Activated naive CD8-positive, alpha-beta T cell treated with anti-CD3 and anti-CD28 coated beads, Interleukin-2, amount 50 U/mL, for 24 hours (primary cell): ENCODE results near the gene DRAP1.

ENCODE experiments used
- ATAC-seq: fragments of 150-1000 bp; cut with Tn5 transposase; one replicate; pipeline ENCODE4 v1.10.0; 2021
- DNase-seq: peaks from one replicate; pipeline ENCODE4 v3.0.0; 2021
- H3K27ac Mint-ChIP-seq: one replicate; pipeline ENCODE4 v1.8.0; 2021; ENCODE audit warnings: mild to moderate bottlenecking, mixed read lengths
- H3K27me3 Mint-ChIP-seq: one replicate; pipeline ENCODE4 v1.8.0; 2021; ENCODE audit warnings: mixed read lengths
- H3K36me3 Mint-ChIP-seq: one replicate; pipeline ENCODE4 v1.8.0; 2021; ENCODE audit warnings: low read depth, mixed read lengths
- H3K4me1 Mint-ChIP-seq: one replicate; pipeline ENCODE4 v1.8.0; 2021; ENCODE audit warnings: mixed read lengths
- H3K4me3 Mint-ChIP-seq: one replicate; pipeline ENCODE4 v1.8.0; 2021; ENCODE audit warnings: mild to moderate bottlenecking, moderate library complexity, mixed read lengths
- H3K9me3 Mint-ChIP-seq: one replicate; pipeline ENCODE4 v1.8.0; 2021; ENCODE audit warnings: mixed read lengths

Gene DRAP1

GRCh38 chr11:65925397-65925796, 6.2 kb downstream of the DRAP1 start:
- Mint-ChIP-seq H3K9me3 (no peaks in the 10 kb centered on the region), H3K36me3 (peaks cover 8% of the 10 kb centered on the region), H3K4me1 (peaks cover 42% of the 10 kb centered on the region), H3K27ac (no peak overlapping the region), H3K4me3 (no peak overlapping the region), H3K27me3 (no peaks in the 10 kb centered on the region)
- no peak for ATAC-seq
- no peak for DNase-seq

- Mint-ChIP-seq H3K27ac (peak overlapping the region; percentile 90), H3K36me3 (no peaks in the 10 kb centered on the region), H3K4me1 (peaks cover 52% of the 10 kb centered on the region), H3K9me3 (no peaks in the 10 kb centered on the region), H3K4me3 (peak overlapping the region; percentile 69), H3K27me3 (no peaks in the 10 kb centered on the region)
- DNase-seq (peak; percentile 73), ATAC-seq (peak; percentile 86)
These were observed 8.7 kb downstream of the DRAP1 start for GRCh38 chr11:65927904-65928397.

- Mint-ChIP-seq H3K9me3 (no peaks in the 10 kb centered on the region), H3K27me3 (no peaks in the 10 kb centered on the region), H3K4me1 (peaks cover 51% of the 10 kb centered on the region), H3K36me3 (no peaks in the 10 kb centered on the region), H3K27ac (peak overlapping the region; percentile 90), H3K4me3 (peak overlapping the region; percentile 69)
- no peak for ATAC-seq
- no peak for DNase-seq
These were observed 9.4 kb downstream of the DRAP1 start for GRCh38 chr11:65928667-65929066.

DNA sequence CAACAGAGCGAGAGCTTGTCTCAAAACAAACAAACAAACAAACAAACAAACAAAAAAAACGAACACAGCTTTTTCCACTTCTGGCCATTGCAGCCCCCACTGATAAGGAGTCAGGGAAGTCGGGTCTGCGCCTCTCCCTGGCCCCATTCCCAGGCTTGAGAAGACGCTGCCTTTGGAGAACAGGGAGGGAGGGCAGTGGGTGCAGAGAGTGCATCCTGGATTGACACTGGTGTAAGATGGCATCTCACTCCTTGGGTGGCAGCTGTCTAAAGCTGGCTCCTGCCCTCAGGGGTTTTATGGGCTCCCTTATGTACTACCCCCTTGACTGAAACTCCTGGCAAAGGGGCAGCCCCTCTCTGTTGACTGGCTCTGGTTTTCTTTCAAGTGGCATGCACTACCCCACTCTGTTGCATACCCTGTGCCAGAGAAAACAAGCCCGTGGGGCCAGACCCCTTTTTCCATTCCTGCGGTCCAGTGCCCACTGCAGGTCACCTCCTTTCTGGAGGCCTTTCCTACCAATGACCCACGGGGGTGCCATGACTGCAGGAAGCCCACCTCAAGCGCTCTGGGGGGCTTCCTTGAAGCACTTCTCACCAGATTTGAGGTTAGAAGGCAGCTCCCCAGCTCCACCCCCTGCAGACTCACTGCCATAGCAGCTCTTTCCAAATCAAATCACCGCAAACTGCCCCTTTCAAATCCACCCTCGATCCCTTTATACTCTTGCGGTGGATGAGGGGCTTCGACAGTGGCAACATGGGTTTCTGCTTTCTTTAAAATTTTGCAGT, 12.7 kb downstream of the DRAP1 start:
- Mint-ChIP-seq H3K36me3 (no peaks in the 10 kb centered on the region), H3K9me3 (no peaks in the 10 kb centered on the region), H3K27ac (no peak overlapping the region), H3K4me3 (no peak overlapping the region), H3K4me1 (peaks cover 50% of the 10 kb centered on the region), H3K27me3 (no peaks in the 10 kb centered on the region)
- DNase-seq (no peak), ATAC-seq (peak; percentile 47)

- H3K4me1 Mint-ChIP-seq, result peaks cover 45% of the 10 kb centered on the region
- H3K36me3 Mint-ChIP-seq, result no peaks in the 10 kb centered on the region
- no peak overlapping the region for H3K4me3 Mint-ChIP-seq
- ATAC-seq (no peak), DNase-seq (no peak)
- no peak overlapping the region for H3K27ac Mint-ChIP-seq
- no peaks in the 10 kb centered on the region for H3K9me3 Mint-ChIP-seq
- H3K27me3 Mint-ChIP-seq, result no peaks in the 10 kb centered on the region
These were observed 13.3 kb downstream of the DRAP1 start for GRCh38 chr11:65932558-65932919.

- DNase-seq, result no peak
- Mint-ChIP-seq H3K27me3 (no peaks in the 10 kb centered on the region), H3K9me3 (no peaks in the 10 kb centered on the region), H3K27ac (no peak overlapping the region), H3K36me3 (no peaks in the 10 kb centered on the region), H3K4me3 (no peak overlapping the region), H3K4me1 (peaks cover 30% of the 10 kb centered on the region)
- ATAC-seq, result no peak
These were observed 14.8 kb downstream of the DRAP1 start for GRCh38 chr11:65934014-65934413.

DNA sequence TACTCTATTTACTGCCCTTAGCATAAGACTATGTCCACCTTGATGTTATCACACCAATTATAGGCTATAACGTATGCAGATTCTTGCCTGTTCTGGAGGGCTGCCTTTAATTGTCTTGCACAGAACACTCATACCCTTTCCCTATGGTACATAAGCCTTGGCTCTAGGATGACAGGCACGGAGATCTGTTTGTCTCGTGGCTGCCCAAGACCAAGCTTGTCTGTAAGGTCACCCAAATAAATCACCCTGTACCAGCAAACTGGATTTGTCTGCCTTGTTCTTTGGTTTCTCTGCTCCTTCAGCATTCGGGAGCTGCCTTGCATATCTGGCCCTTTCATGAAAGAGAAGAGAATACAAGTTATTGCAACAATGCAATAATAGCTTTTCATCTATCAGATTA, 18.5 kb downstream of the DRAP1 start:
- peaks cover 9% of the 10 kb centered on the region for H3K4me1 Mint-ChIP-seq
- H3K27ac Mint-ChIP-seq, result no peak overlapping the region
- DNase-seq (no peak), ATAC-seq (no peak)
- H3K36me3 Mint-ChIP-seq, result no peaks in the 10 kb centered on the region
- H3K9me3 Mint-ChIP-seq, result no peaks in the 10 kb centered on the region
- H3K27me3 Mint-ChIP-seq, result peaks cover 6% of the 10 kb centered on the region
- H3K4me3 Mint-ChIP-seq, result no peak overlapping the region

- no peaks in the 10 kb centered on the region for H3K36me3 Mint-ChIP-seq
- peaks cover 6% of the 10 kb centered on the region for H3K27me3 Mint-ChIP-seq
- H3K4me1 Mint-ChIP-seq, result peaks cover 6% of the 10 kb centered on the region
- ATAC-seq (no peak), DNase-seq (no peak)
- no peak overlapping the region for H3K4me3 Mint-ChIP-seq
- no peaks in the 10 kb centered on the region for H3K9me3 Mint-ChIP-seq
- no peak overlapping the region for H3K27ac Mint-ChIP-seq
These were observed 22.6 kb downstream of the DRAP1 start for GRCh38 chr11:65941720-65942310.

- Mint-ChIP-seq H3K36me3 (no peaks in the 10 kb centered on the region), H3K4me1 (peaks cover 6% of the 10 kb centered on the region), H3K27me3 (peaks cover 6% of the 10 kb centered on the region), H3K4me3 (no peak overlapping the region), H3K9me3 (no peaks in the 10 kb centered on the region), H3K27ac (no peak overlapping the region)
- ATAC-seq (no peak), DNase-seq (no peak)
These were observed 23.3 kb downstream of the DRAP1 start for GRCh38 chr11:65942531-65942930.

- no peaks in the 10 kb centered on the region for H3K36me3 Mint-ChIP-seq
- H3K4me1 Mint-ChIP-seq, result peaks cover 6% of the 10 kb centered on the region
- H3K9me3 Mint-ChIP-seq, result no peaks in the 10 kb centered on the region
- no peak overlapping the region for H3K4me3 Mint-ChIP-seq
- H3K27me3 Mint-ChIP-seq, result peaks cover 8% of the 10 kb centered on the region
- ATAC-seq (no peak), DNase-seq (no peak)
- no peak overlapping the region for H3K27ac Mint-ChIP-seq
These were observed 25.0 kb downstream of the DRAP1 start for GRCh38 chr11:65944191-65944590.

DNA sequence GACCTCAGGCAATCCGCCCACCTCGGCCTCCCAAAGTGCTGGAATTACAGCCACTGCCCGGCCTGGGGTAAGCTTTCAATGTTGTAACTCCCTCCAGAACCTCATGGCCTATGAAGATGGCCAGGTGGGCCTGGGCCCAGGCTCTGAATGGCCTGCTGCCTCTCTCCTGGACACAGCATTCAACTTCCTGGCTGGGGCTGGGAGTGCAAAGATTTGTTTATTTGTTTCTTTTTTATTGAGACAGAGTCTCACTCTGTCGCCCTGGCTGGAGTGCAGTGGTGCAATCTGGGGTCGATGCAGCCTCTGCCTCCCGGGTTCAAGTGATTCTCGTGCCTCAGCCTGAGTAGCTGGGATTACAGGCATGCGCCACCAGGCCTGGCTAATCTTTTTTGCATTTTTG, 25.5 kb downstream of the DRAP1 start:
- DNase-seq (no peak), ATAC-seq (no peak)
- Mint-ChIP-seq H3K27me3 (peaks cover 8% of the 10 kb centered on the region), H3K4me1 (peaks cover 6% of the 10 kb centered on the region), H3K9me3 (no peaks in the 10 kb centered on the region), H3K27ac (no peak overlapping the region), H3K4me3 (no peak overlapping the region), H3K36me3 (no peaks in the 10 kb centered on the region)

- DNase-seq (no peak), ATAC-seq (no peak)
- Mint-ChIP-seq H3K27ac (no peak within 1 kb of the TSS), H3K4me1 (peaks cover 6% of the 10 kb centered on the region), H3K4me3 (no peak within 1 kb of the TSS), H3K27me3 (peaks cover 6% of the 10 kb centered on the region), H3K36me3 (no peaks in the 10 kb centered on the region), H3K9me3 (no peaks in the 10 kb centered on the region)
These were observed 26.2 kb downstream of the DRAP1 start, which contains the start of gene TSGA10IP for GRCh38 chr11:65945430-65945911. Gene TSGA10IP, plus strand, starts transcription at chr11:65945480. Its CDS starts 196 bp downstream, at chr11:65945676.

DNA sequence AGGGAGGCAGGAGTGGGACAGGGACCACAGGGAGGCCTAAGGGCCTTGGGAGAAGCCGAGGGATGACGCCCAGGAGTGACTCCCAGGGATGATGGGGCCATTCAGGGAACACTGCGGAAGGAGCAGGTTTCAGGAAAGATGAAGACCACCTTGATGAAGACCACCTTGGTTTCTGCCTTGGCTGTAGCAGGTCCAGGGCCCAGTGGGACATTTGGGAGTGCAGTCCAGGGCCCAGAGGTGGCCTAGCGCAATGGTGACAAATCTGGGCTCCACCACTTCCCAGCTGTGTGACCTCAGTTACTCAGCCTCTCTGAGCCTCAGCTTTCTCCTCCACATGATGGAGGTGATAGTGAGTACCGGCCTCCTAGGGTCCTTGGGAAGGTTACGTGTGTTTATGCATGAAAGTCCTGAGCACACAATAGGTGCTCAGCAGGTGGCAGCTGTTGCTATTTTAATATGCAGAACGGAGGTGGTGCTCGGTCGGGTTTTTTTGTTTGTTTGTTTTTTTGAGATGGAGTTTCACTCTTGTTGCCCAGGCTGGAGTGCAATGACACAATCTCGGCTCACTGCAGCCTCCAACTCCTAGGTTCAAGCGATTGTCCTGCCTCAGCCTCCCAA, 26.8 kb downstream of the DRAP1 start:
- Mint-ChIP-seq H3K9me3 (no peaks in the 10 kb centered on the region), H3K4me3 (no peak overlapping the region), H3K27me3 (peaks cover 6% of the 10 kb centered on the region), H3K36me3 (no peaks in the 10 kb centered on the region), H3K4me1 (peaks cover 6% of the 10 kb centered on the region), H3K27ac (no peak overlapping the region)
- ATAC-seq (no peak), DNase-seq (no peak)

DNA sequence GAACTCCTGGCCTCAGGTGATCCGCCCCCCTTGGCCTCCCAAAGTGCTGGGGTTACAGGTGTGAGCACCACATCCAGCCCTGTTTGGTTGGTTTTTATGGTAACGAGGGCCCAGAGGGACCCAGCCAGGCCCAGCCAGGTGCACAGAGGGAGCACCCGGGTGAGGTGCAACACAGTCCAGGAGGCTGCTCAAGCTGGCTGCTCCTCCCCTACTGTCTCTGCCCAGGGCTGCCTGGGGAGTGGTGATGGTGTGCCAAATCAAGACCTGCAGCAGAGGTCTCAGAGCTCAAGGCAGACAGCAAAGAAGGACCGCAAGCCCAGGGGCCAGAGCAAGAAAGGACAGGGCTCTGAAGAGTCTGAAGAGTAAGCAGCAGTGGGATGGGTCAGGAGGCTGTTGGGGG, 27.4 kb downstream of the DRAP1 start:
- H3K27ac Mint-ChIP-seq, result no peak overlapping the region
- ATAC-seq (no peak), DNase-seq (no peak)
- H3K4me3 Mint-ChIP-seq, result no peak overlapping the region
- H3K9me3 Mint-ChIP-seq, result no peaks in the 10 kb centered on the region
- no peaks in the 10 kb centered on the region for H3K36me3 Mint-ChIP-seq
- H3K27me3 Mint-ChIP-seq, result peaks cover 2% of the 10 kb centered on the region
- H3K4me1 Mint-ChIP-seq, result peaks cover under 1% of the 10 kb centered on the region

- no peak for ATAC-seq
- Mint-ChIP-seq H3K27me3 (peaks cover 2% of the 10 kb centered on the region), H3K4me3 (no peak overlapping the region), H3K4me1 (no peaks in the 10 kb centered on the region), H3K9me3 (no peaks in the 10 kb centered on the region), H3K27ac (no peak overlapping the region), H3K36me3 (no peaks in the 10 kb centered on the region)
- DNase-seq, result no peak
These were observed 27.9 kb downstream of the DRAP1 start for GRCh38 chr11:65947133-65947532.
